ENCODE measurements around the gene ZNF385B.

ZNF385B gene

GRCh38 chr2:179571252-179571651, 290.2 kb downstream of the ZNF385B start:
- TF ChIP-seq CTCF (IDR thresholded peaks at IDR 0.05; ENCODE audit: borderline replicate concordance, insufficient read depth, low read depth, low read length): no peak
- no peak overlapping the region for H3K4me3 ChIP-seq (ENCODE audit: low read depth, low read length)

- no peak for TF ChIP-seq CTCF (IDR thresholded peaks at IDR 0.05; ENCODE audit: borderline replicate concordance, insufficient read depth, low read depth, low read length)
- H3K4me3 ChIP-seq (ENCODE audit: low read depth, low read length): no peak overlapping the region
Observed at GRCh38 chr2:179569831-179570233, 291.6 kb downstream of the ZNF385B start.

GRCh38 chr2:179565807-179566206, 295.6 kb downstream of the ZNF385B start:
- TF ChIP-seq CTCF (IDR thresholded peaks at IDR 0.05; ENCODE audit: borderline replicate concordance, insufficient read depth, low read depth, low read length): no peak
- no peak overlapping the region for H3K4me3 ChIP-seq (ENCODE audit: low read depth, low read length)

- no peak overlapping the region for H3K4me3 ChIP-seq (ENCODE audit: low read depth, low read length)
- no peak for TF ChIP-seq CTCF (IDR thresholded peaks at IDR 0.05; ENCODE audit: borderline replicate concordance, insufficient read depth, low read depth, low read length)
Observed at GRCh38 chr2:179562330-179562885, 299.0 kb downstream of the ZNF385B start.

GRCh38 chr2:179561702-179562101, 299.7 kb downstream of the ZNF385B start:
- TF ChIP-seq CTCF (IDR thresholded peaks at IDR 0.05; ENCODE audit: borderline replicate concordance, insufficient read depth, low read depth, low read length): no peak
- H3K4me3 ChIP-seq (ENCODE audit: low read depth, low read length): no peak overlapping the region

- no peak overlapping the region for H3K4me3 ChIP-seq (ENCODE audit: low read depth, low read length)
- no peak for TF ChIP-seq CTCF (IDR thresholded peaks at IDR 0.05; ENCODE audit: borderline replicate concordance, insufficient read depth, low read depth, low read length)
Observed at GRCh38 chr2:179560257-179560735, 301.1 kb downstream of the ZNF385B start.

GRCh38 chr2:179559108-179559806, 302.2 kb downstream of the ZNF385B start:
- TF ChIP-seq CTCF (IDR thresholded peaks at IDR 0.05; ENCODE audit: borderline replicate concordance, insufficient read depth, low read depth, low read length): no peak
- no peak overlapping the region for H3K4me3 ChIP-seq (ENCODE audit: low read depth, low read length)
